Measurements from ENCODE around the gene LOC128125822.
A peak's percentile ranks its signal among the peaks of the same experiment; 100 is the strongest.

The LOC128125822 gene

GRCh38 chr6:63554782-63555181 lies 17.5 kb upstream of the LOC128125822 start:
- DNase-seq (ENCODE audit: low read depth in 4 of 4, low spot score in 3 of 4): no peak

- DNase-seq (ENCODE audit: low read depth in 4 of 4, low spot score in 3 of 4): no peak
Measured at GRCh38 chr6:63556369-63556768, 15.9 kb upstream of the LOC128125822 start.

- DNase-seq (ENCODE audit: low read depth in 4 of 4, low spot score in 3 of 4): no peak
Measured at GRCh38 chr6:63558278-63558677, 14.0 kb upstream of the LOC128125822 start.

GRCh38 chr6:63560801-63561287 lies 11.4 kb upstream of the LOC128125822 start:
- DNase-seq (ENCODE audit: low read depth in 4 of 4, low spot score in 3 of 4): no peak

- no peak for DNase-seq (ENCODE audit: low read depth in 4 of 4, low spot score in 3 of 4)
Measured at GRCh38 chr6:63561288-63561687, 11.0 kb upstream of the LOC128125822 start.

- DNase-seq (ENCODE audit: low read depth in 4 of 4, low spot score in 3 of 4): no peak
Measured at GRCh38 chr6:63563235-63563634, 9.0 kb upstream of the LOC128125822 start.

GRCh38 chr6:63565058-63565726 lies 7.1 kb upstream of the LOC128125822 start:
- no peak for DNase-seq (ENCODE audit: low read depth in 4 of 4, low spot score in 3 of 4)

GRCh38 chr6:63565727-63566596 lies 6.3 kb upstream of the LOC128125822 start:
- no peak for DNase-seq (ENCODE audit: low read depth in 4 of 4, low spot score in 3 of 4)

- DNase-seq (ENCODE audit: low read depth in 4 of 4, low spot score in 3 of 4): no peak
Measured at GRCh38 chr6:63567966-63568365, 4.3 kb upstream of the LOC128125822 start.

- DNase-seq (ENCODE audit: low read depth in 4 of 4, low spot score in 3 of 4): no peak
Measured at GRCh38 chr6:63571361-63572043, 778 bp upstream of the LOC128125822 start.

GRCh38 chr6:63572747-63573075 lies 431 bp downstream of the LOC128125822 start:
- DNase-seq (ENCODE audit: low read depth in 4 of 4, low spot score in 3 of 4): peak in 1 of 4 donors; percentile 12

GRCh38 chr6:63573076-63573898 lies 1.0 kb downstream of the LOC128125822 start:
- peak; percentile 67 to 75 (median 70) for DNase-seq (ENCODE audit: low read depth in 4 of 4, low spot score in 3 of 4)

- peak in 2 of 4 donors; percentile 20 to 26 for DNase-seq (ENCODE audit: low read depth in 4 of 4, low spot score in 3 of 4)
Measured at GRCh38 chr6:63573899-63574553, 1.7 kb downstream of the LOC128125822 start.

GRCh38 chr6:63574554-63574900 lies 2.2 kb downstream of the LOC128125822 start:
- no peak for DNase-seq (ENCODE audit: low read depth in 4 of 4, low spot score in 3 of 4)

GRCh38 chr6:63576147-63576772 lies 4.0 kb downstream of the LOC128125822 start:
- DNase-seq (ENCODE audit: low read depth in 4 of 4, low spot score in 3 of 4): no peak

- DNase-seq (ENCODE audit: low read depth in 4 of 4, low spot score in 3 of 4): no peak
Measured at GRCh38 chr6:63576985-63577712, 4.9 kb downstream of the LOC128125822 start.

GRCh38 chr6:63578757-63579156 lies 6.5 kb downstream of the LOC128125822 start:
- DNase-seq (ENCODE audit: low read depth in 4 of 4, low spot score in 3 of 4): no peak

- no peak for DNase-seq (ENCODE audit: low read depth in 4 of 4, low spot score in 3 of 4)
Measured at GRCh38 chr6:63579937-63580703, 7.8 kb downstream of the LOC128125822 start.

Measured in left renal pelvis (tissue), 4 donors.